Activated CD8-positive, alpha-beta T cell treated with anti-CD3 and anti-CD28 coated beads for 36 hours (primary cell): ENCODE data around the gene SEC23A. TPM values are rescaled to one million over a fixed set of nuclear protein-coding genes. Genes with fewer than 3 reads are reported as not detected.
"Not testable (repeated sequence)": the region's sequence is repeated elsewhere in the genome, so short reads cannot be mapped to it uniquely, and the experiment has no call there.

Experiments used
- ATAC-seq: fragments of 200-7000 bp; cut with Tn5 transposase; one replicate; pipeline ENCODE4 v1.10.0; 2021; ENCODE audit warnings: mild to moderate bottlenecking, moderate library complexity
- CTCF ChIA-PET: fragments of 350-600 bp; sonication (Branson Sonifier 250); formaldehyde crosslinking; loops from one replicate; lab custom pipeline; 2021; ENCODE audit warnings: antibody characterized with exemption; lab: Charles Lee
- POLR2A ChIA-PET: fragments of 350-600 bp; sonication (Branson Sonifier 250); formaldehyde crosslinking; loops from one replicate; lab custom pipeline; 2021; ENCODE audit warnings: antibody characterized with exemption; lab: Charles Lee
- DNase-seq: peaks from one replicate; pipeline ENCODE4 v3.0.0-alpha.2; 2020
- H3K27ac Mint-ChIP-seq: one replicate; pipeline ENCODE4 v1.8.0; 2021; ENCODE audit warnings: mild to moderate bottlenecking, mixed read lengths
- H3K27me3 Mint-ChIP-seq: one replicate; pipeline ENCODE4 v1.8.0; 2021; ENCODE audit warnings: mixed read lengths
- H3K36me3 Mint-ChIP-seq: one replicate; pipeline ENCODE4 v1.8.0; 2021; ENCODE audit warnings: low read depth, mixed read lengths
- H3K4me1 Mint-ChIP-seq: one replicate; pipeline ENCODE4 v1.8.0; 2021; ENCODE audit warnings: low read depth, mixed read lengths
- H3K4me3 Mint-ChIP-seq: one replicate; pipeline ENCODE4 v1.8.0; 2021; ENCODE audit warnings: mild to moderate bottlenecking, moderate library complexity, mixed read lengths
- H3K9me3 Mint-ChIP-seq: one replicate; pipeline ENCODE4 v1.8.0; 2021; ENCODE audit warnings: mixed read lengths
- intact Hi-C: fragments of 100-400 bp; cut with micrococcal nuclease; formaldehyde crosslinking; loops from one replicate; pipeline ENCODE4 v1.10.0; 2022
- total RNA-seq, 2 experiments: library from RNA; stranded (reverse); gene quantifications; one replicate each; pipeline ENCODE4 v1.2.3, GENCODE V29; 2021
- TF ChIP-seq, protein P1 (sequence below): fragments of 200-600 bp; IDR thresholded peaks from one replicate; pipeline ENCODE4 v1.8.0; 2022; ENCODE audit warnings: antibody characterized with exemption, mild to moderate bottlenecking

The SEC23A gene
- total RNA-seq, 2 experiments from 2014 or later, result 45.4 to 45.6 TPM

DNA sequence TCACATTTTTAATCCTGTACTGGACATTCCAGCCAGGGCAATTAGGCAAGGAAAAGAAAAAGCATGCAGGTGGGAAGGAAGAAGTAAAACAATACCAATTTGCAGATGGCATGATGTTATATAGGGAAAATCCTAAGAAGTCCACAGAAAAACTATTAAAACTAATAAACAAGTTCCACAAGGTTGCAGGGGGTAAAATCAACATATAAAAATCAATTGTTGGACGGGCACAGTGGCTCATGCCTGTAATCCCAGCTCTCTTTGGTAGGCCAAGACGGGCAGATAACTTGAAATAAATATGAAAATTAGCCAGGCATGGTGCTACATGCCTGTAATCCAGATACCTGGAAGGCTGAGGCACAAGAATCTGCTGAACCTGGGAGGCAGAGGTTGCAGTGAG lies 31.9 kb downstream of the SEC23A start:
- ATAC-seq (no peak), DNase-seq (no peak)
- Mint-ChIP-seq H3K27me3 (no peaks in the 10 kb centered on the region), H3K36me3 (peaks cover 36% of the 10 kb centered on the region), H3K27ac (no peak overlapping the region), H3K4me1 (peaks cover 3% of the 10 kb centered on the region), H3K4me3 (no peak overlapping the region), H3K9me3 (no peaks in the 10 kb centered on the region)
- ChIA-PET POLR2A (no interaction called here), CTCF (interaction anchor here (1.7 kb wide), 1 partner anchor 14 kb away, joined by 4 read pairs; no protein-coding TSS in a partner anchor)
- TF ChIP-seq, protein P1, sequence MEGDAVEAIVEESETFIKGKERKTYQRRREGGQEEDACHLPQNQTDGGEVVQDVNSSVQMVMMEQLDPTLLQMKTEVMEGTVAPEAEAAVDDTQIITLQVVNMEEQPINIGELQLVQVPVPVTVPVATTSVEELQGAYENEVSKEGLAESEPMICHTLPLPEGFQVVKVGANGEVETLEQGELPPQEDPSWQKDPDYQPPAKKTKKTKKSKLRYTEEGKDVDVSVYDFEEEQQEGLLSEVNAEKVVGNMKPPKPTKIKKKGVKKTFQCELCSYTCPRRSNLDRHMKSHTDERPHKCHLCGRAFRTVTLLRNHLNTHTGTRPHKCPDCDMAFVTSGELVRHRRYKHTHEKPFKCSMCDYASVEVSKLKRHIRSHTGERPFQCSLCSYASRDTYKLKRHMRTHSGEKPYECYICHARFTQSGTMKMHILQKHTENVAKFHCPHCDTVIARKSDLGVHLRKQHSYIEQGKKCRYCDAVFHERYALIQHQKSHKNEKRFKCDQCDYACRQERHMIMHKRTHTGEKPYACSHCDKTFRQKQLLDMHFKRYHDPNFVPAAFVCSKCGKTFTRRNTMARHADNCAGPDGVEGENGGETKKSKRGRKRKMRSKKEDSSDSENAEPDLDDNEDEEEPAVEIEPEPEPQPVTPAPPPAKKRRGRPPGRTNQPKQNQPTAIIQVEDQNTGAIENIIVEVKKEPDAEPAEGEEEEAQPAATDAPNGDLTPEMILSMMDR, result no peak
- intact Hi-C loops, result no loop called here

DNA sequence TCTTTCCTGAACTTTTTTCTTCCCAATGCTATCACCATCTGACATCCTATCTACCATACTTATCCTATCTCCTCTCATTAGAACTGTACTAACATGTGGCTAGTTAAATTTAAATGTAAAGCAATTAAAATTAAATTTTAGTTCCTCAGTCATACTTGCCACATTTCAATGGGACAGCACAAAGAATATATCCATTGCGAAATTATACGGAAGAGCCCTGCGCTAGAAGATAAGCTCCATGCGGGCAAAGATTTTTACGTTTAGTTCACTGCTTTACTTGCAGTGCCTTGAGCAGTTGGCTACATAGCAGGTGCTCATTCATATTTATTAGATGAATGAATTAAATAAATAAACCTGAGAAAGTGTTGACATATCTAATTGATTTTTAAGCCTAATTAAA lies 33.1 kb downstream of the SEC23A start:
- Mint-ChIP-seq H3K27me3 (no peaks in the 10 kb centered on the region), H3K36me3 (peaks cover 35% of the 10 kb centered on the region), H3K4me3 (no peak overlapping the region), H3K9me3 (no peaks in the 10 kb centered on the region), H3K27ac (no peak overlapping the region), H3K4me1 (peaks cover 3% of the 10 kb centered on the region)
- ATAC-seq (no peak), DNase-seq (no peak)
- ChIA-PET CTCF (interaction anchor here (1.0 to 1.7 kb wide), 3 partner anchors 15 to 29 kb away, joined by 3 to 4 read pairs (median 4); no protein-coding TSS in a partner anchor), POLR2A (interaction anchor here (1.1 kb wide), 1 partner anchor 694 kb away, joined by 3 read pairs; no protein-coding TSS in a partner anchor)
- intact Hi-C loops, result no loop called here
- TF ChIP-seq, protein P1, result no peak

DNA sequence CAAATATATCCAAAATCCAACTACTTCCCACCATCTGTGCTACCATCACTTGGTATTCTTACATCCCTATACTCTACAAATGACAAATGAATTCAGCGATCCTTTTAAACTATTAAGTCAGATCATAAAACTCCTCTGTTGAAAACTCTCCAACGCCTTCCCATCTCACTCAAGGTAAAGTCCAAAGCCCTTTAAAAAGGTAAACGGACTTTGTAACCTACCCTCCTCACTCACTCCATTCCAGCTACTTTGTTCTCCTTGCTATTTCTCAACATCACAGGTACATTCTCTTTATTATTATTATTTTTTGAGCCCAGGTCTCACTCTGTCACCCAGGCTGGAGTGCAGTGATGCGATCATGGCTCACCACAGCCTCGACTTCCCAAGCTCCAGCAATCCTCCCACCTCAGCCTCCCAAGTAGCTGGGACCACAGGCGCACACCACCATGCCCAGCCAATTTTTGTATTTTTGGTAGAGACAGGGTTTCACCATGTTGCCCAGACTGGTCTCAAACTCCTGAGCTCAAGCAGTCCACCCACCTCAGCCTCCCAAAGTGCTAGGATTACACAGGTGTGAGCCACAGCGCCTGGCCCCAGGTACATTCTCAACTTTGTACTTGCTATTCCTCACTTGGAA lies 33.7 kb downstream of the SEC23A start:
- not testable (repeated sequence) for H3K4me1 Mint-ChIP-seq, ATAC-seq

DNA sequence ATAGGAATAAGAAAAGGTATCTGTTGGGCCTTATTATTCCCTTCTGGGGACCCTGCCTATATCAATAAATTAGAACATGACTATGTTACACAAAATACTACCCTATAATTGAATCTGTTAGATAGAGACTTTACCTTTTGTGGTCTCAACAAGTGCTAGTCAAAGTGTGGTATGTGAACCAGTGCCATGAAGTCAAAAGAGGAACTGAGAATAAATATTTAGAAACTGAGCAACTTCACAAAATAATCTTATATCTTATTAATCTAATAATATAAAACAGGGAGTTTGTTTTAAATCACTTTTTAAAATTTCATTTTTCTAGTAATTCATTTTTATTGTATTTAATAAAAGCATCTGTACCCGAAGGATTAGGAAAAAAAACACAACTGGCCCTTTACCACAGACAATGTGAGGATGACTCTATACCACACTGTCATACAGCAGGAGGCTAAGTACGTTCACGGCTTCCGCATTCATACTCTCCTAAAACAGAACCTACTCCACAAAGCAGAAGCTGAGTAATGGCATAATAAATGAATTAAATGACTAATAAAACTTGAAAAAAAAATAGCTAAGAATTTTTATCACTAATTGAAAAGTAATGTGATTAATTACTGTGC lies 42.1 kb downstream of the SEC23A start:
- CTCF ChIA-PET, result no interaction called here
- intact Hi-C loops, result no loop called here
- POLR2A ChIA-PET, result no interaction called here
- DNase-seq, result no peak
- H3K4me3 Mint-ChIP-seq, result no peak overlapping the region
- H3K4me1 Mint-ChIP-seq, result no peaks in the 10 kb centered on the region
- H3K9me3 Mint-ChIP-seq, result peaks cover 7% of the 10 kb centered on the region
- peaks cover 69% of the 10 kb centered on the region for H3K36me3 Mint-ChIP-seq
- no peak for ATAC-seq
- H3K27me3 Mint-ChIP-seq, result no peaks in the 10 kb centered on the region
- H3K27ac Mint-ChIP-seq, result no peak overlapping the region
- TF ChIP-seq, protein P1, result no peak

More for the DNA sequence above, 33.7 kb downstream of the SEC23A start:
- ChIA-PET POLR2A (interaction anchor here (1.1 kb wide), 1 partner anchor 694 kb away, joined by 3 read pairs; no protein-coding TSS in a partner anchor), CTCF (interaction anchor here (1.0 to 1.7 kb wide), 3 partner anchors 14 to 30 kb away, joined by 3 to 4 read pairs (median 4); no protein-coding TSS in a partner anchor)
- H3K27ac Mint-ChIP-seq, H3K27me3 Mint-ChIP-seq, DNase-seq, intact Hi-C loops, H3K4me3 Mint-ChIP-seq, H3K9me3 Mint-ChIP-seq: not testable (repeated sequence)
- peaks cover 38% of the 10 kb centered on the region for H3K36me3 Mint-ChIP-seq

DNA sequence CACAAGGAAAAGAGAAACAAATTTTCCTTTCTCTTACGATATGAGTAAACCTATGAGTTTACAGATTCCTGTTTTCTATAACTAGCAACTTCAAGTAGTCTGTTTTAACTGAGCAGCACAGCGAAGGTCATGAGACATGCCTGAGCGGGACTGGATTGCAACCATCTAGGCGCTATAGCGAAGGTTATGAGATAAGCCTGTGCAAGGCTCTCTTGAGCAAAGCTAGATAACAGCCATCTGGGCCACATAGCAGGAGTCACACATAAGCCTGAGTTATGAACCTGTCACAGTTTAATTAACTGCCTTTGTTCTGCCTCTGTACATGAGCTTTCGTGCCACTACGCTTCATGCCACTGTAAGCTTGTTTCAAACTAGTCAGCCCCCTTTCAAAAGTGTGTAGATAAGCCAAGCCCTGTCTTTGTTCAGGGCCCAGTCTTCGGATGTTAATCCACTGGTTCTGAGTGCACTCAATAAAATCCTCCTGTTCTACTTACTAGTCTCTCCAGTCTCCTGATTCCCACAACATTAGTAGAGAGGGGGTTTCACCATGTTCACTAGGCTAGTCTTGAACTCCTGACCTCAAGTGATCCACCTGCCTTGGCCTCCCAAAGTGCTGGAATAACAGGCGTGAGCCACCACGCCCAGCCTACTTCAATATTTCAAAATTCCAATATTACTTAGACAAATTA lies 47.1 kb downstream of the SEC23A start:
- H3K27me3 Mint-ChIP-seq, result no peaks in the 10 kb centered on the region

DNA sequence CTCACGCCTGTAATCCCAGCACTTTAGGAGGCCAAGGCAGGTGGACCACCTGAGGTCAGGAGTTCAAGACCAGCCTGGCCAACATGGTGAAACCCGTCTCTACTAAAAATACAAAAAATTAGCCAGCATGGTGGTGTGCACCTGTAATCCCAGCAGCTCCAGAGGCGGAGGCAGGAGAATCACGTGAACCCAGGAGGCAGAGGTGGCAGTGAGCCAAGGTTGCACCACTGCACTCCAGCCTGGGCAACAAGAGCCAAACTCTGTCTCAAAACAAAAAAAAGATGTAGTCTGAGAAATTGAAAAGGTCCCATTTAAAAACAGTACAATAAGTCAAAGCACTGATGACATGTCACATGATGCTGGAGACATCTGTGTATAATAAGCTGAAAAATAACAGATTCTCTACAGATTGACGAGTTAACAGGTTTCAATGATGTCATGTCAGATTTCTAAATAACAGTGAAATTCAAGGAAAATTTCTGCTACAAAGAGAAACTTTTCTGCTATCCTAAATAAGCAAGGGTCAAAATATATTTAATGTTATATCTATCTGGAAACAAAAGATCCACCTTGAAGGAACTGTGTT lies 50.1 kb downstream of the SEC23A start:
- H3K27ac Mint-ChIP-seq, H3K4me3 Mint-ChIP-seq, ATAC-seq, intact Hi-C loops, DNase-seq, POLR2A ChIA-PET, H3K4me1 Mint-ChIP-seq, H3K27me3 Mint-ChIP-seq, H3K9me3 Mint-ChIP-seq: not testable (repeated sequence)
- H3K36me3 Mint-ChIP-seq, result peaks cover 72% of the 10 kb centered on the region
- CTCF ChIA-PET, result interaction anchor here (1.1 kb wide), 1 partner anchor 10 kb away, joined by 3 read pairs; no protein-coding TSS in a partner anchor

More for the DNA sequence above, 47.1 kb downstream of the SEC23A start:
- no peak overlapping the region for H3K4me3 Mint-ChIP-seq
- POLR2A ChIA-PET, result no interaction called here
- peak; percentile 20 for ATAC-seq
- peaks cover 9% of the 10 kb centered on the region for H3K9me3 Mint-ChIP-seq
- intact Hi-C loops, result no loop called here
- H3K27ac Mint-ChIP-seq, result no peak overlapping the region
- no peaks in the 10 kb centered on the region for H3K4me1 Mint-ChIP-seq
- DNase-seq, result no peak
- peaks cover 81% of the 10 kb centered on the region for H3K36me3 Mint-ChIP-seq
- CTCF ChIA-PET, result interaction anchor here (0.6 kb wide), 1 partner anchor 8 kb away, joined by 4 read pairs; no protein-coding TSS in a partner anchor
- TF ChIP-seq, protein P1, result no peak
